ENCODE results near the gene STAT3.

The STAT3 gene

DNA sequence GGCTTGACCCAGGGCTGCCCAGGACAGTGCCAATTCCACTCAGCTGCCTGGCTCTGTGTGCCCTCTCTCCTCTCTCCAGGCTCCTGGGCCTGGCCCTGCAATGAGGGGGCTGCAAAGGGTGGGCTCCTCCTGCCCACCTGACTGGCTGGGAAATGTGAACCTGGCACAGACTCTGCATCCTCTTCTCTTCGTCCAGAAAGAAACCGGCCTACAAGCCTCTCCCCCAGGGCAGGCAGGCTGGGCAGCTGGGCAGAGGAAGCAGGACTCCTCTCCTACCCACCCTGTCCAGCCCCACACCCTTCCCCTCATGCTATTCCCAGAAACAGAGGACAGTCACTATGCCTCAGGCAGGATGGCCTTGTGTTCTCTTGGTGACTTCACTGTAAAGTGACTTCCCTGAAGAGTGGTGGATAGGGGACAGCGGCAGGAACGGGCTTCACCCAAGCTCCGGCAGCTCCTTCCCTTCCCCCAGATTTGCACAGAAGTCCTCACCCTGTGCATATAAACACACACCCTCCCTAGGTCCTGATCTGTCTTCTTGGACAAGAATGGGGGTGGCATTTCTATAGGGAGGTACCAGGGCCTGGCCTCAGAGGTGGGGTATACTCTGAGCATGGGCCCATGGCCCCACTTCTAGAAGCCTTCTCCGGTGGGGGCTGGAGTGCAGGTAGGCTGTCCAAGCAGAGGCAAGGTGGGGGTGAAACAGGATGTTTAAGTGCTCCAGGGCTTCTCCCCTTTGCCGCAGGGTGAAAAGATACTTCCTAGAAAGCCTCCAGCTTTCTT lies 104.8 kb downstream of the STAT3 start:
- Histone ChIP-seq H3K27ac (replicated peaks) (no peak overlapping the region), H3K27me3 (ENCODE audit: insufficient read depth, poor library complexity, severe bottlenecking) (no peaks in the 10 kb centered on the region), H3K4me3 (replicated peaks; ENCODE audit: insufficient read depth, low read length) (no peak overlapping the region)
- TF ChIP-seq, protein P1, sequence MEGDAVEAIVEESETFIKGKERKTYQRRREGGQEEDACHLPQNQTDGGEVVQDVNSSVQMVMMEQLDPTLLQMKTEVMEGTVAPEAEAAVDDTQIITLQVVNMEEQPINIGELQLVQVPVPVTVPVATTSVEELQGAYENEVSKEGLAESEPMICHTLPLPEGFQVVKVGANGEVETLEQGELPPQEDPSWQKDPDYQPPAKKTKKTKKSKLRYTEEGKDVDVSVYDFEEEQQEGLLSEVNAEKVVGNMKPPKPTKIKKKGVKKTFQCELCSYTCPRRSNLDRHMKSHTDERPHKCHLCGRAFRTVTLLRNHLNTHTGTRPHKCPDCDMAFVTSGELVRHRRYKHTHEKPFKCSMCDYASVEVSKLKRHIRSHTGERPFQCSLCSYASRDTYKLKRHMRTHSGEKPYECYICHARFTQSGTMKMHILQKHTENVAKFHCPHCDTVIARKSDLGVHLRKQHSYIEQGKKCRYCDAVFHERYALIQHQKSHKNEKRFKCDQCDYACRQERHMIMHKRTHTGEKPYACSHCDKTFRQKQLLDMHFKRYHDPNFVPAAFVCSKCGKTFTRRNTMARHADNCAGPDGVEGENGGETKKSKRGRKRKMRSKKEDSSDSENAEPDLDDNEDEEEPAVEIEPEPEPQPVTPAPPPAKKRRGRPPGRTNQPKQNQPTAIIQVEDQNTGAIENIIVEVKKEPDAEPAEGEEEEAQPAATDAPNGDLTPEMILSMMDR (IDR thresholded peaks at IDR 0.05; ENCODE audit: insufficient read depth, low read length): no peak
- TF ChIP-seq, protein P2, sequence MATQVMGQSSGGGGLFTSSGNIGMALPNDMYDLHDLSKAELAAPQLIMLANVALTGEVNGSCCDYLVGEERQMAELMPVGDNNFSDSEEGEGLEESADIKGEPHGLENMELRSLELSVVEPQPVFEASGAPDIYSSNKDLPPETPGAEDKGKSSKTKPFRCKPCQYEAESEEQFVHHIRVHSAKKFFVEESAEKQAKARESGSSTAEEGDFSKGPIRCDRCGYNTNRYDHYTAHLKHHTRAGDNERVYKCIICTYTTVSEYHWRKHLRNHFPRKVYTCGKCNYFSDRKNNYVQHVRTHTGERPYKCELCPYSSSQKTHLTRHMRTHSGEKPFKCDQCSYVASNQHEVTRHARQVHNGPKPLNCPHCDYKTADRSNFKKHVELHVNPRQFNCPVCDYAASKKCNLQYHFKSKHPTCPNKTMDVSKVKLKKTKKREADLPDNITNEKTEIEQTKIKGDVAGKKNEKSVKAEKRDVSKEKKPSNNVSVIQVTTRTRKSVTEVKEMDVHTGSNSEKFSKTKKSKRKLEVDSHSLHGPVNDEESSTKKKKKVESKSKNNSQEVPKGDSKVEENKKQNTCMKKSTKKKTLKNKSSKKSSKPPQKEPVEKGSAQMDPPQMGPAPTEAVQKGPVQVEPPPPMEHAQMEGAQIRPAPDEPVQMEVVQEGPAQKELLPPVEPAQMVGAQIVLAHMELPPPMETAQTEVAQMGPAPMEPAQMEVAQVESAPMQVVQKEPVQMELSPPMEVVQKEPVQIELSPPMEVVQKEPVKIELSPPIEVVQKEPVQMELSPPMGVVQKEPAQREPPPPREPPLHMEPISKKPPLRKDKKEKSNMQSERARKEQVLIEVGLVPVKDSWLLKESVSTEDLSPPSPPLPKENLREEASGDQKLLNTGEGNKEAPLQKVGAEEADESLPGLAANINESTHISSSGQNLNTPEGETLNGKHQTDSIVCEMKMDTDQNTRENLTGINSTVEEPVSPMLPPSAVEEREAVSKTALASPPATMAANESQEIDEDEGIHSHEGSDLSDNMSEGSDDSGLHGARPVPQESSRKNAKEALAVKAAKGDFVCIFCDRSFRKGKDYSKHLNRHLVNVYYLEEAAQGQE (IDR thresholded peaks at IDR 0.05; ENCODE audit: insufficient replicate concordance, low read depth): no peak
- TF ChIP-seq POLR2AphosphoS5 (IDR thresholded peaks at IDR 0.05; ENCODE audit: low read depth): no peak
- TF ChIP-seq SPI1 (IDR thresholded peaks at IDR 0.05; ENCODE audit: borderline replicate concordance, low read depth): no peak
- TF ChIP-seq GABPA (IDR thresholded peaks at IDR 0.05; ENCODE audit: low read depth): no peak
- DNase-seq (ENCODE audit: low read depth in 1 of 2, low spot score in 1 of 2): no peak

DNA sequence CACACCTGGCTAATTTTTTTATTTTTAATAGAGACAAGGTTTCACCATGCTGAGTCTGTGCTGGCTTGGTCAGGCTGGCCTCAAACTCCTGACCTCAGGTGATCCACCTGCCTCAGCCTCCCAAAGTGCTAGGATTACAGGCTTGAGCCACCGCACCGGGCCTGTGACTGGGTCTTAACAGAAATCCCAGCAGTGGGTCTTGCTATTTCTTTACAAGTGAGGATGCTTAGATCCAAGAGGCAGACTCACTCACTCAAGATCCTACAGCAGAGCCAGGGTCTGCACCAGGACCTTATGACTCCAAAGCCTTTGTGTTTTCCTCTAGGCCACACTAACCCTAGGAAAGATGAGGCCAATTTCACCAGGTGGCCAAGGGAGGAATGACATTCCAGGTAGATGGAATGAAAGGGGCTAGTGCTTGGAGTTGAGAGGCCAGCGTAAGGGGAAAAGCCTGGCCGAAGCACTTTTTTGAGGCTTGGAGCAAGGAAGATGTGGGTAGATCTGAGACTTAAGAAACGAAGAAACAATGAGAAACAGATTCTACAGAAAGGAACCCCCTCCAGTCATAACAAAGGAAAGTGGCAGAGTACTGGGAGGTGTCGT lies 105.7 kb downstream of the STAT3 start:
- no peak overlapping the region for H3K4me3 ChIP-seq (replicated peaks; ENCODE audit: insufficient read depth, low read length)
- no peaks in the 10 kb centered on the region for H3K27me3 ChIP-seq (ENCODE audit: insufficient read depth, poor library complexity, severe bottlenecking)
- no peak overlapping the region for H3K27ac ChIP-seq (replicated peaks)
- TF ChIP-seq SPI1 (IDR thresholded peaks at IDR 0.05; ENCODE audit: borderline replicate concordance, low read depth): no peak
- TF ChIP-seq, protein P2 (IDR thresholded peaks at IDR 0.05; ENCODE audit: insufficient replicate concordance, low read depth): no peak
- TF ChIP-seq, protein P1 (IDR thresholded peaks at IDR 0.05; ENCODE audit: insufficient read depth, low read length): no peak
- TF ChIP-seq POLR2AphosphoS5 (IDR thresholded peaks at IDR 0.05; ENCODE audit: low read depth): no peak
- TF ChIP-seq GABPA (IDR thresholded peaks at IDR 0.05; ENCODE audit: low read depth): no peak
- DNase-seq (ENCODE audit: low read depth in 1 of 2, low spot score in 1 of 2): no peak

DNA sequence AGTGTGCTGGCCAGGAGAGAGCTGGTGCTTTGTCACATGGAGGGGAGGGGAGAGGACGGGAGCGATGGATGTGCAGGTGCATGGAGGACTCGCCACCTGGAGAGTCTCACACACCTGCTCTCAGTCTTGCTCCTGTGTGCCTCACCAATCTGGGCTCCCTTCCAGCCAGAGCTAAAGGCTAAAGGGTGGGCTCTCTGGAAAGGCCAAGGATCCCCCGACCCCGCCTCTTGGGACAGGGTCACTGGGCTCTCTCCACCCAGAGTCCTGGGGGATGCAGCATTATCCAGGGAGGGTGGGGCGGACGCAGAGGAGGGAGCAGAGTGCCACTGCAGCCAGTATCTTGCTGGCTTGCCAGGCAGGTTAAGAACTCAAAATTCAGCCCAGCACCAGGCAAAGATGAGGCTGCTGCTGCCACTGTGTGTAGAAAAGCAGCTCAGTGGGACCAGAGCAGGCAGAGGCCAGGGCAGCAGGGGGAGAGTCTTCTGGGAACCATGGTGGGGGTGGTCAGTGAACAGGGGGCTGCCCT lies 106.6 kb downstream of the STAT3 start:
- H3K4me3 ChIP-seq (replicated peaks; ENCODE audit: insufficient read depth, low read length): no peak overlapping the region
- DNase-seq (ENCODE audit: low read depth in 1 of 2, low spot score in 1 of 2): no peak
- no peaks in the 10 kb centered on the region for H3K27me3 ChIP-seq (ENCODE audit: insufficient read depth, poor library complexity, severe bottlenecking)
- TF ChIP-seq, protein P1 (IDR thresholded peaks at IDR 0.05; ENCODE audit: insufficient read depth, low read length): no peak
- TF ChIP-seq SPI1 (IDR thresholded peaks at IDR 0.05; ENCODE audit: borderline replicate concordance, low read depth) (no peak), GABPA (IDR thresholded peaks at IDR 0.05; ENCODE audit: low read depth) (no peak), POLR2AphosphoS5 (IDR thresholded peaks at IDR 0.05; ENCODE audit: low read depth) (no peak)
- TF ChIP-seq, protein P2 (IDR thresholded peaks at IDR 0.05; ENCODE audit: insufficient replicate concordance, low read depth): no peak
- no peak overlapping the region for H3K27ac ChIP-seq (replicated peaks)
